K562 (cell line): ENCODE data around the gene PRC1. TPM values are rescaled to one million over a fixed set of nuclear protein-coding genes. Genes with fewer than 3 reads are reported as not detected.

ENCODE experiments used
- CSDE1 ChIP-seq, 2 experiments: fragments of 450-650 bp; IDR thresholded peaks; 2 replicates each; pipeline ENCODE4 v1.6.1; 2016; ENCODE audit warnings: mild to moderate bottlenecking in 1 of 2
- ETV6 ChIP-seq, 3 experiments: fragments of 150-350 bp in 1 of 3; sonication (generic) in 1 of 3; formaldehyde crosslinking in 1 of 3; IDR thresholded peaks; 2 replicates each; pipeline versions ENCODE4 v1.6.1 to v1.8.0; 2014 to 2022; ENCODE audit warnings: borderline replicate concordance in 2 of 3, low read depth in 2 of 3, antibody characterized with exemption in 1 of 3, low read length in 1 of 3, mild to moderate bottlenecking in 1 of 3, missing genetic modification reagents in 1 of 3
- ZBTB8A ChIP-seq: fragments of 450-650 bp; IDR thresholded peaks from 2 replicates; pipeline ENCODE4 v1.6.1; 2018; ENCODE audit warnings: mild to moderate bottlenecking, moderate library complexity; ENCODE audit not compliant: partially characterized antibody
- ZNF24 ChIP-seq: fragments of 450-650 bp; IDR thresholded peaks from 2 replicates; pipeline ENCODE4 v1.6.1; 2016
- ZNF445 ChIP-seq: fragments of 250-450 bp; sonication (Bioruptor Pico); IDR thresholded peaks from 2 replicates; pipeline ENCODE4 v1.4.0; 2020; ENCODE audit warnings: low read depth, mild to moderate bottlenecking, moderate library complexity
- polyA plus RNA-seq, 8 experiments: library from polyadenylated mRNA; depleted of rRNA in 4 of 8; stranded (reverse) in 5 of 8; unstranded in 3 of 8; fragments of >200 nt; fragmentation: Nextera tagmentation in 2 of 8; fragmentation: Illumina TruSeq in 1 of 8; extraction: Ambion mirVana in 2 of 8; extraction: Trizol in 1 of 8; gene quantifications; 2 replicates each; pipeline versions ENCODE4 v1.2.1 to v1.2.3, GENCODE V29; 2011 to 2014; ENCODE audit warnings: inconsistent platforms in 1 of 8, missing spikeins in 1 of 8
- total RNA-seq, 7 experiments: library from RNA; depleted of rRNA in 6 of 7; stranded (reverse); fragments of >200 nt in 6 of 7; fragmentation: Illumina TruSeq in 2 of 7; extraction: Trizol in 2 of 7; gene quantifications; 2 replicates each; pipeline versions ENCODE4 v1.2.1 to v1.2.3, GENCODE V29; 2011 to 2021; ENCODE audit warnings: low replicate concordance in 1 of 7
- TF ChIP-seq, protein P1 (sequence below), 2 experiments: fragments of 450-650 bp; formaldehyde crosslinking in 1 of 2; IDR thresholded peaks; 2 replicates each; pipeline versions ENCODE4 v1.4.0 to v1.6.1; 2014 to 2020; ENCODE audit warnings: mild to moderate bottlenecking in 2 of 2, borderline replicate concordance in 1 of 2, low read depth in 1 of 2

The PRC1 gene
- total and polyA plus RNA-seq, 9 of the 15 experiments (the other 6 are each of a cell fraction or from before 2014, with no cell fraction given) = 156 to 391 (median 240) TPM

DNA sequence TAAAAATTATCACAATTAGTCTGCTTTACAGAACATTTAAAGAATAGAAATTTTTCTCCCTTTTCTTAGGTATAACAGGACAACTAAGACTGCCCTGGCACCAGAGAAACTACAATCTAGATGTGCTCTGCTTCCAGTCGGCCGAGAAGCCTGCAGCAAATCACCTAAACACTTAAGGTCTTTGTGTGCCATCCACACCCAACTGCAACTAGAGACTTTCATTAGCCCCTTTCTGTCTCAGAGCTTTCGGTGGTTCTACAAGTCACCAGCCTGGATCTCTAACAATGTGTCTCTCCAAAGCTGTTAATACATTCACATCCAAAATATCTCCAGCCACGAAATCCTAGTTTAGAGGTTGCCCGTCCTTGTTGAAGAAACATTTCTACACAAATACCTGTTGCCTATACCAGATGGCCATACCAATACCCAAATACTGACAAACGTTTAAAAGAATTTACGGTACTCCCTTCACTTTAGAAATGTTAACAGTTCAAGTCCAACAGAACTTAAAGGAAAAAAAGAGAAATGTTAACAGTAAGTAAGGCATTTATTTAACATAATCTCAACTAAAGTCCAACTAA, 6.7 kb downstream of the PRC1 start (continued):
- TF ChIP-seq ETV6 (IDR thresholded peaks at IDR 0.05; ENCODE audit: borderline replicate concordance in 1 of 2, low read depth in 2 of 2, low read length in 1 of 2) (no peak), ETV6 (CRISPR knock-in tag; IDR thresholded peaks at IDR 0.05; ENCODE audit: borderline replicate concordance) (no peak), CSDE1 (IDR thresholded peaks at IDR 0.05) (no peak), ZNF445 (CRISPR knock-in tag) (no peak), ZBTB8A (no peak), ZNF24 (no peak)
- TF ChIP-seq, protein P1, sequence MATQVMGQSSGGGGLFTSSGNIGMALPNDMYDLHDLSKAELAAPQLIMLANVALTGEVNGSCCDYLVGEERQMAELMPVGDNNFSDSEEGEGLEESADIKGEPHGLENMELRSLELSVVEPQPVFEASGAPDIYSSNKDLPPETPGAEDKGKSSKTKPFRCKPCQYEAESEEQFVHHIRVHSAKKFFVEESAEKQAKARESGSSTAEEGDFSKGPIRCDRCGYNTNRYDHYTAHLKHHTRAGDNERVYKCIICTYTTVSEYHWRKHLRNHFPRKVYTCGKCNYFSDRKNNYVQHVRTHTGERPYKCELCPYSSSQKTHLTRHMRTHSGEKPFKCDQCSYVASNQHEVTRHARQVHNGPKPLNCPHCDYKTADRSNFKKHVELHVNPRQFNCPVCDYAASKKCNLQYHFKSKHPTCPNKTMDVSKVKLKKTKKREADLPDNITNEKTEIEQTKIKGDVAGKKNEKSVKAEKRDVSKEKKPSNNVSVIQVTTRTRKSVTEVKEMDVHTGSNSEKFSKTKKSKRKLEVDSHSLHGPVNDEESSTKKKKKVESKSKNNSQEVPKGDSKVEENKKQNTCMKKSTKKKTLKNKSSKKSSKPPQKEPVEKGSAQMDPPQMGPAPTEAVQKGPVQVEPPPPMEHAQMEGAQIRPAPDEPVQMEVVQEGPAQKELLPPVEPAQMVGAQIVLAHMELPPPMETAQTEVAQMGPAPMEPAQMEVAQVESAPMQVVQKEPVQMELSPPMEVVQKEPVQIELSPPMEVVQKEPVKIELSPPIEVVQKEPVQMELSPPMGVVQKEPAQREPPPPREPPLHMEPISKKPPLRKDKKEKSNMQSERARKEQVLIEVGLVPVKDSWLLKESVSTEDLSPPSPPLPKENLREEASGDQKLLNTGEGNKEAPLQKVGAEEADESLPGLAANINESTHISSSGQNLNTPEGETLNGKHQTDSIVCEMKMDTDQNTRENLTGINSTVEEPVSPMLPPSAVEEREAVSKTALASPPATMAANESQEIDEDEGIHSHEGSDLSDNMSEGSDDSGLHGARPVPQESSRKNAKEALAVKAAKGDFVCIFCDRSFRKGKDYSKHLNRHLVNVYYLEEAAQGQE (IDR thresholded peaks at IDR 0.05; ENCODE audit: borderline replicate concordance) = no peak
- TF ChIP-seq, protein P1 (CRISPR knock-in tag; IDR thresholded peaks at IDR 0.05; ENCODE audit: low read depth) = no peak
